ENCODE results near the gene FCN1.

Gene FCN1

DNA sequence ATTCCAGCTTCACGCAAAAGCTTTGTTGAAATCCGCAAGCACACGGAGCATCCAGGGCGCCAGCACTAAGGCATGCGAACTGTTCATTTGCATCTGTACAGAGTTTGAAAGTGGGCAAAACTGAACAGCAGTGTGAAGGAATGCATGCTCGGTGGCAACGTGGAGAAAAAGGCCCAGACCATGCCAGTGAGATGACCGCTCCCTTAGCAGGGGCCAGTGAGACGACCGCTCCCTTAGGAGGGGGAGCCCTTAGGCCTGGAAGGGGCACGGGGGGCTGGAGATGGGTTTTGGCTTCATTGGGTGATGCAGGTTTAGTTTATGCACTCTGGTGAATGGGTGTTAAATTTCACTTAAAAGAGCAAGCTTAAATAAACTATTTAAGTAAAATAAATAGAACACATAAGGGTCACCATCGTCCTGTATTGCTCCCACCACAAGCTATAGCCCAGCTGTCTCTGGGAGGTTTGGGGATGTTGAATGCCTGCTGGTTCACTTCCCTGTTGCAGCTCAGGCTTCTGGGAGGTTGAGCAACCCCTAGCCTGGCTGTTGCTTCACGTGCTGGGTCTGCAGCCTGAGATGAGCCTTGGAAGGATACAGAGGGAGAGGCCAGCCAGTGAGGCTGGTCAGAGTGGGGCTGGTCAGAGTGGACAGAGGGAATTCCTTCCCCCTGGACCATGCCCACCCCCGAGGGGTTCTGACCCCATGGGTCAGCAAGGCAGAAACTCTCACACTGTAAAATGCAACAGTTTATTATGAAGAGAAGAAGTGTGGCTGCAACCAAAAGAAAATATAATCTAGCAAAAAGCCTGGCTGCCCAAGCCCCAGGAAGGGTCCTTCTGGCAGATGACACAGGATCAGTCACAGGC is 4.6 kb upstream of the FCN1 start:
- H3K27ac ChIP-seq (ENCODE audit: low read depth, low read length) = no peak overlapping the region
- H3K4me2 ChIP-seq (ENCODE audit: low read depth, low read length, poor library complexity, severe bottlenecking) = no peak overlapping the region
- no peaks in the 10 kb centered on the region for H3K9me2 ChIP-seq (replicated peaks; ENCODE audit: insufficient read depth, low read length)
- no peaks in the 10 kb centered on the region for H3K27me3 ChIP-seq (ENCODE audit: low read length)
- no peak overlapping the region for H2AFZ ChIP-seq (ENCODE audit: low read depth, low read length, severe bottlenecking)
- no peaks in the 10 kb centered on the region for H3K79me2 ChIP-seq (ENCODE audit: insufficient read depth, low read length)
- no peaks in the 10 kb centered on the region for H3F3A ChIP-seq (ENCODE audit: insufficient read depth)
- H3K9me3 ChIP-seq (ENCODE audit: insufficient read depth, low read length) = no peaks in the 10 kb centered on the region
- TF ChIP-seq EZH2phosphoT487 (conservative IDR thresholded peaks at IDR 0.05; ENCODE audit: low read length) = no peak
- no peaks in the 10 kb centered on the region for H4K20me1 ChIP-seq (ENCODE audit: low read depth, low read length)
- no peak overlapping the region for H3K9ac ChIP-seq (ENCODE audit: low read length)
- H3K36me3 ChIP-seq (ENCODE audit: low read length) = no peaks in the 10 kb centered on the region; the same call in 1 of the 2 replicates
- H3K4me3 ChIP-seq (ENCODE audit: insufficient read depth, low read length, poor library complexity, severe bottlenecking) = no peak overlapping the region

DNA sequence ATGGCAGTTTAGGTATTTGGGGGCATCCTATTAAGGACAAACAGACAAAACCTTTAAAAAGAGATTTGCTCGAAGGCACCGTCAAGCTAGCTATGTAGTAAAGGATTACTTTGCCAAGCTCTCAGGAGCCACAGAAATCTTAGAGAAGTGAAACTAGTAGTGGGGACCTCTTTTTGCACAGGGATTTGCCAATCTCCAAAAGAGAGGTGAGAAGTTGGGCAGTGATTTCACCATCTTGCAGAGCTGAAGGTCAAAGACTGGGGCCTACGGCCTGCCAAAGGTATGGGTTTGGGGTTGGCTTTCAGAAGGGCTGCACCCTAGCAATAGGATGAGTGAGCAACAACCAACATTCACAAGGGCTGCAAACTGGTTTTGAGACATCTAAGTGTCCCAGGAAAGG is 1.6 kb upstream of the FCN1 start:
- H3K9ac ChIP-seq (ENCODE audit: low read length) = no peak overlapping the region
- H2AFZ ChIP-seq (ENCODE audit: low read depth, low read length, severe bottlenecking) = no peak overlapping the region
- no peaks in the 10 kb centered on the region for H3K79me2 ChIP-seq (ENCODE audit: insufficient read depth, low read length)
- H4K20me1 ChIP-seq (ENCODE audit: low read depth, low read length) = no peaks in the 10 kb centered on the region
- no peaks in the 10 kb centered on the region for H3F3A ChIP-seq (ENCODE audit: insufficient read depth)
- no peaks in the 10 kb centered on the region; the same call in 1 of the 2 replicates for H3K36me3 ChIP-seq (ENCODE audit: low read length)
- no peak overlapping the region for H3K4me3 ChIP-seq (ENCODE audit: insufficient read depth, low read length, poor library complexity, severe bottlenecking)
- H3K9me2 ChIP-seq (replicated peaks; ENCODE audit: insufficient read depth, low read length) = no peaks in the 10 kb centered on the region
- TF ChIP-seq, protein P1, sequence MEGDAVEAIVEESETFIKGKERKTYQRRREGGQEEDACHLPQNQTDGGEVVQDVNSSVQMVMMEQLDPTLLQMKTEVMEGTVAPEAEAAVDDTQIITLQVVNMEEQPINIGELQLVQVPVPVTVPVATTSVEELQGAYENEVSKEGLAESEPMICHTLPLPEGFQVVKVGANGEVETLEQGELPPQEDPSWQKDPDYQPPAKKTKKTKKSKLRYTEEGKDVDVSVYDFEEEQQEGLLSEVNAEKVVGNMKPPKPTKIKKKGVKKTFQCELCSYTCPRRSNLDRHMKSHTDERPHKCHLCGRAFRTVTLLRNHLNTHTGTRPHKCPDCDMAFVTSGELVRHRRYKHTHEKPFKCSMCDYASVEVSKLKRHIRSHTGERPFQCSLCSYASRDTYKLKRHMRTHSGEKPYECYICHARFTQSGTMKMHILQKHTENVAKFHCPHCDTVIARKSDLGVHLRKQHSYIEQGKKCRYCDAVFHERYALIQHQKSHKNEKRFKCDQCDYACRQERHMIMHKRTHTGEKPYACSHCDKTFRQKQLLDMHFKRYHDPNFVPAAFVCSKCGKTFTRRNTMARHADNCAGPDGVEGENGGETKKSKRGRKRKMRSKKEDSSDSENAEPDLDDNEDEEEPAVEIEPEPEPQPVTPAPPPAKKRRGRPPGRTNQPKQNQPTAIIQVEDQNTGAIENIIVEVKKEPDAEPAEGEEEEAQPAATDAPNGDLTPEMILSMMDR (IDR thresholded peaks at IDR 0.05; ENCODE audit: insufficient read depth, low read length, poor library complexity, severe bottlenecking) = no peak
- no peak for TF ChIP-seq EZH2phosphoT487 (conservative IDR thresholded peaks at IDR 0.05; ENCODE audit: low read length)
- H3K9me3 ChIP-seq (ENCODE audit: insufficient read depth, low read length) = no peaks in the 10 kb centered on the region
- H3K27ac ChIP-seq (ENCODE audit: low read depth, low read length) = no peak overlapping the region
- no peak overlapping the region for H3K4me2 ChIP-seq (ENCODE audit: low read depth, low read length, poor library complexity, severe bottlenecking)
- no peaks in the 10 kb centered on the region for H3K27me3 ChIP-seq (ENCODE audit: low read length)

DNA sequence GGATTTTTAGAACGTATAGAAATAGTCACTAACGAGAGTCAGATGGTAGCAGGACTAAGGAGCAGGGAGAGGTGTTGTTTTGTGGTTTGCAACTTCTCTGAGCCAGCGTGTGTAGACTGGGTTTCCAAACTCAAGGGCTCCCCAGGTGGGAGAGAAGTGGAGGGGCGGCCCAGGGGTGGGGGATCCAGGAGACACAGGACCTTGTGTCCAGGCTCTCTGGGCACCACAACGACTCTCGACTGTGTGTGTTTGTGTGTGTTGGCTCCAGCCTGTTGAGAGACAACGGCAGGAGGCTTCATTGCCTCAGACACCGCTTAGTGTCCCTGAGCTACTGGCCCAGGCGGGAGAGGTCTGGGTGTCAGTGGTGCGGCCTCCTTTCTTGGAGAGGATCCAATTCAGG is 934 bp upstream of the FCN1 start:
- Histone ChIP-seq H3K27me3 (ENCODE audit: low read length) (no peaks in the 10 kb centered on the region), H3F3A (ENCODE audit: insufficient read depth) (no peaks in the 10 kb centered on the region), H4K20me1 (ENCODE audit: low read depth, low read length) (no peaks in the 10 kb centered on the region), H3K27ac (ENCODE audit: low read depth, low read length) (no peak overlapping the region), H3K79me2 (ENCODE audit: insufficient read depth, low read length) (no peaks in the 10 kb centered on the region), H3K9ac (ENCODE audit: low read length) (no peak overlapping the region), H3K9me3 (ENCODE audit: insufficient read depth, low read length) (no peaks in the 10 kb centered on the region), H2AFZ (ENCODE audit: low read depth, low read length, severe bottlenecking) (no peak overlapping the region), H3K36me3 (ENCODE audit: low read length) (no peaks in the 10 kb centered on the region; the same call in 1 of the 2 replicates), H3K4me2 (ENCODE audit: low read depth, low read length, poor library complexity, severe bottlenecking) (no peak overlapping the region), H3K4me3 (ENCODE audit: insufficient read depth, low read length, poor library complexity, severe bottlenecking) (no peak overlapping the region), H3K9me2 (replicated peaks; ENCODE audit: insufficient read depth, low read length) (no peaks in the 10 kb centered on the region)
- TF ChIP-seq, protein P1 (IDR thresholded peaks at IDR 0.05; ENCODE audit: insufficient read depth, low read length, poor library complexity, severe bottlenecking) = no peak
- no peak for TF ChIP-seq EZH2phosphoT487 (conservative IDR thresholded peaks at IDR 0.05; ENCODE audit: low read length)

DNA sequence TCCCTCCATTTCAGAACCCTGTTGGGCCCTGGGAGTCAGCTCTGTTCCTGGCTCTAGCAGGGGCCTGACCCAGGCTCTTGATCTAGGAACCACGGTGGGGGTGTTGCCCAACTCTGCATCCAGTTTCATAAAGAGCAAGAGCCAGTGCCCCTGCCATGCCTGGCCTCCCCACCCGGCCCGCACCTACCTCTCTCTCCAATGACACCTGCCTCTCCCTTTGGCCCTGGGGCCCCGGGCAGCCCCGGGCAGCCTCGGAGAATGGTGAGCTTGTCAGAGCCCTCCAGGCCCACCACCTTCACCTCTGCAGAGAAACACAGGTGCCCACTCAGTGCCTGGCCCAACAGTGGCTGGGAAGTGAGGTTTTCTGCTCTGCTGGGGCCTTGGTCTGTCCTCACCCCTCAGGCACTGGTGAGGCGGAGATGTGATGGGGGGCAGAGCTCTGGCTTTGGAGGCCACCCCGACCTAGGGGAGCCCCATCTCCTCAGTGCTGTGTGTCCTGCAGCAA is 1.5 kb downstream of the FCN1 start:
- Histone ChIP-seq H3K36me3 (ENCODE audit: low read length) (no peaks in the 10 kb centered on the region; the same call in 1 of the 2 replicates), H3K79me2 (ENCODE audit: insufficient read depth, low read length) (no peaks in the 10 kb centered on the region), H3K9me2 (replicated peaks; ENCODE audit: insufficient read depth, low read length) (no peaks in the 10 kb centered on the region), H3K27me3 (ENCODE audit: low read length) (no peaks in the 10 kb centered on the region), H3K4me3 (ENCODE audit: insufficient read depth, low read length, poor library complexity, severe bottlenecking) (no peak overlapping the region), H4K20me1 (ENCODE audit: low read depth, low read length) (no peaks in the 10 kb centered on the region), H2AFZ (ENCODE audit: low read depth, low read length, severe bottlenecking) (no peak overlapping the region), H3K4me2 (ENCODE audit: low read depth, low read length, poor library complexity, severe bottlenecking) (no peak overlapping the region), H3K9me3 (ENCODE audit: insufficient read depth, low read length) (no peaks in the 10 kb centered on the region), H3F3A (ENCODE audit: insufficient read depth) (no peaks in the 10 kb centered on the region), H3K9ac (ENCODE audit: low read length) (no peak overlapping the region), H3K27ac (ENCODE audit: low read depth, low read length) (no peak overlapping the region)
- TF ChIP-seq, protein P1 (IDR thresholded peaks at IDR 0.05; ENCODE audit: insufficient read depth, low read length, poor library complexity, severe bottlenecking) = no peak
- TF ChIP-seq EZH2phosphoT487 (conservative IDR thresholded peaks at IDR 0.05; ENCODE audit: low read length) = no peak

All from SU-DHL-6 (cell line).